Lower leg skin (tissue), 3 donors: Measurements from ENCODE around the gene EIF3F.

Source experiments
- CTCF ChIP-seq, 3 donors: fragments of 450-650 bp; IDR thresholded peaks; one replicate each; pipeline ENCODE4 v1.5.1; 2016; ENCODE audit warnings: antibody characterized with exemption in 3 of 3, mild to moderate bottlenecking in 3 of 3, moderate library complexity in 2 of 3
- POLR2A ChIP-seq, 2 donors: fragments of 450-650 bp; IDR thresholded peaks; one replicate each; pipeline ENCODE4 v1.6.1; 2016 to 2017; ENCODE audit warnings: antibody characterized with exemption in 2 of 2, mild to moderate bottlenecking in 1 of 2, moderate library complexity in 1 of 2

- no peak for TF ChIP-seq POLR2A (IDR thresholded peaks at IDR 0.05)
- no peak for TF ChIP-seq CTCF (IDR thresholded peaks at IDR 0.05)
Measured at GRCh38 chr11:7941146-7941545, 46.0 kb upstream of the EIF3F start.
